IPS-20b (cell line): ENCODE results near the gene BECN2.

ENCODE experiments used
- H3K27ac ChIP-seq: one replicate; pipeline ENCODE4 v1.5.1; 2013; ENCODE audit warnings: low read length
- H3K27me3 ChIP-seq: 2 replicates; pipeline ENCODE4 v1.6.1; 2013; ENCODE audit warnings: mild to moderate bottlenecking, low read length, inconsistent platforms; ENCODE audit not compliant: insufficient read depth
- H3K36me3 ChIP-seq: 2 replicates; pipeline ENCODE4 v1.6.1; 2013; ENCODE audit warnings: low read depth, mild to moderate bottlenecking, inconsistent platforms, low read length, moderate library complexity; ENCODE audit not compliant: insufficient read depth
- H3K4me1 ChIP-seq: 2 replicates; pipeline ENCODE4 v1.6.1; 2013; ENCODE audit warnings: mild to moderate bottlenecking, control low read depth, inconsistent platforms, low read length, moderate library complexity; ENCODE audit not compliant: insufficient read depth
- H3K4me3 ChIP-seq: 2 replicates; pipeline ENCODE4 v1.5.1; 2013; ENCODE audit warnings: mild to moderate bottlenecking, low read length, inconsistent platforms
- H3K9ac ChIP-seq: 2 replicates; pipeline ENCODE4 v1.6.1; 2013; ENCODE audit warnings: low read depth, mild to moderate bottlenecking, inconsistent platforms, low read length, moderate library complexity
- H3K9me3 ChIP-seq: 2 replicates; pipeline ENCODE4 v1.6.1; 2013; ENCODE audit warnings: mild to moderate bottlenecking, low read depth, low read length, inconsistent platforms; ENCODE audit not compliant: insufficient read depth

Gene BECN2

GRCh38 chr1:242004751-242005495 lies 47.4 kb downstream of the BECN2 start:
- no peak overlapping the region for H3K4me3 ChIP-seq
- no peaks in the 10 kb centered on the region for H3K9me3 ChIP-seq
- no peaks in the 10 kb centered on the region for H3K27me3 ChIP-seq
- peaks cover 6% of the 10 kb centered on the region; the same call in 1 of the 2 replicates for H3K4me1 ChIP-seq
- no peaks in the 10 kb centered on the region for H3K36me3 ChIP-seq
- no peak overlapping the region for H3K9ac ChIP-seq
- H3K27ac ChIP-seq: no peak overlapping the region

- Histone ChIP-seq H3K27ac (no peak overlapping the region), H3K27me3 (no peaks in the 10 kb centered on the region), H3K9ac (no peak overlapping the region), H3K4me3 (no peak overlapping the region), H3K9me3 (no peaks in the 10 kb centered on the region), H3K36me3 (no peaks in the 10 kb centered on the region), H3K4me1 (peaks cover 6% of the 10 kb centered on the region; the same call in 1 of the 2 replicates)
These were observed 48.4 kb downstream of the BECN2 start for GRCh38 chr1:242005866-242006535.

GRCh38 chr1:242006976-242007375 lies 49.4 kb downstream of the BECN2 start:
- Histone ChIP-seq H3K27ac (no peak overlapping the region), H3K27me3 (no peaks in the 10 kb centered on the region)

More at GRCh38 chr1:242006976-242007375, 49.4 kb downstream of the BECN2 start:
- H3K36me3 ChIP-seq: no peaks in the 10 kb centered on the region
- H3K9ac ChIP-seq: no peak overlapping the region
- no peaks in the 10 kb centered on the region for H3K9me3 ChIP-seq
- H3K4me1 ChIP-seq: peaks cover 6% of the 10 kb centered on the region; the same call in 1 of the 2 replicates
- no peak overlapping the region for H3K4me3 ChIP-seq
